Ectodermal cell (in vitro differentiated cells): ENCODE data around the gene BCAS1.

Source experiments
- H3K27ac ChIP-seq: 2 replicates; pipeline ENCODE4 v1.7.0; 2013; ENCODE audit warnings: mild to moderate bottlenecking, low read depth, low read length; ENCODE audit not compliant: insufficient read depth, poor library complexity, severe bottlenecking
- H3K27me3 ChIP-seq: 2 replicates; pipeline ENCODE4 v1.7.0; 2013; ENCODE audit warnings: mild to moderate bottlenecking, low read length; ENCODE audit not compliant: insufficient read depth, control insufficient read depth, poor library complexity, severe bottlenecking
- H3K36me3 ChIP-seq: one replicate; pipeline ENCODE4 v1.7.0; 2013; ENCODE audit warnings: low read length; ENCODE audit not compliant: control insufficient read depth, insufficient read depth
- H3K4me1 ChIP-seq: one replicate; pipeline ENCODE4 v1.7.0; 2013; ENCODE audit warnings: low read length; ENCODE audit not compliant: control insufficient read depth, insufficient read depth
- H3K4me3 ChIP-seq: 2 replicates; pipeline ENCODE4 v1.7.0; 2013; ENCODE audit warnings: low read depth, low read length, control low read depth; ENCODE audit not compliant: insufficient read depth
- H3K9me3 ChIP-seq: 2 replicates; pipeline ENCODE4 v1.7.0; 2013; ENCODE audit warnings: mild to moderate bottlenecking, low read length, moderate library complexity; ENCODE audit not compliant: control insufficient read depth
- WGBS, 2 experiments: methylation state at CpG; one replicate each; pipeline ENCODE4 v1.1.7; 2013; ENCODE audit warnings: missing lambda C conversion rate in 2 of 2; 5-methylcytosine and 5-hydroxymethylcytosine counted together

BCAS1 gene

DNA sequence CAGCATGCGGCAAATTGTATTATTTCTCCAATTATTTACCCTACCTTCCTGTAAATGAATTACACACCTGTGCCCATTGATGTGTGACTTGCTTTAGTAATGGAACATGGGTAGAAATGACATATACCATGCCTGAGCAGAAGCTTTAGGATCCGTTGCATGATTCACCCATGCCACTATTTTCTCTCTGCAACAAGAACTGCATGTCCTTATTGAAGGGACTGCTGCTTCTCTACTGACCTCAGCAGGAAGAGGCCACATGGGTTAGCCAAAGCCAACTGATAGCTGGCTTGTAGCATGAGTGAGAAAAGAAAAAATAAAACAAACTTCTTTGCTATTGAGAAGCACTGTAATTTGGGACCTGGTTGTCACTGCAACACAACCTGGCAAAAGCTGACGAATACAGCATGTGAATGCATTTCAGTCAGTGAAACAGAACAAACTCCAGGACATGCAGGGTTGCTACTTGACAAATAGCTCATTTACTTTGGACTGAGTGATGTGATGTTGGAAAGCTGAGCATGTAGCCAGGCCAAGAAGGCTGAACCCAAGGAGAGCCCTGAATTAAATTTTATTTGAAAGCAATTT is 99.2 kb downstream of the BCAS1 start:
- Histone ChIP-seq H3K27ac (no peak overlapping the region), H3K4me3 (no peak overlapping the region), H3K36me3 (no peaks in the 10 kb centered on the region), H3K27me3 (no peaks in the 10 kb centered on the region), H3K4me1 (no peaks in the 10 kb centered on the region), H3K9me3 (no peaks in the 10 kb centered on the region)
- 91 to 94% methylated on average over 2 to 3 of the region's 3 CpGs for WGBS, 2 experiments

DNA sequence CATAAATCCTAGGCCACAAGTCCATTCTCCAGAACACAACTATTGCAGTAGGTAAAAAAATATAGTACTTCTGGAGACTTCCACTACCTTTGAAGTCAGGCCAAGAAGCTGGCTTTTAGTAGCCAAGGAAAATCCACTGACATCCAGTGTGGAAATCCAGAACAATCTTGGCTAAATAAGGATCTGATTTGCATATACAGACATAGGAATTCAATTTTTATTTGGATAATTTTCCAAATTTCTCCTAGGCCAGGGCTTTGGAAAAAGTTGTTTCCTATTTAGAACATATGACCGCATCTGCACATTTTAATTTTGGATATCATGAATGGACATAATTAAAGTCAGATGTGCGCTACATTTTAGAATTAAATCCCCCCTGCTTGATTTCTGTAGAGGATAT is 100.2 kb downstream of the BCAS1 start:
- no peak overlapping the region for H3K27ac ChIP-seq
- no peaks in the 10 kb centered on the region for H3K4me1 ChIP-seq
- H3K36me3 ChIP-seq = no peaks in the 10 kb centered on the region
- H3K9me3 ChIP-seq = no peaks in the 10 kb centered on the region
- 100% methylated on average over 2 of the region's 2 CpGs for WGBS, 2 experiments
- no peak overlapping the region for H3K4me3 ChIP-seq
- no peaks in the 10 kb centered on the region for H3K27me3 ChIP-seq

- WGBS, 2 experiments = 90 to 96% methylated on average over 5 of the region's 5 CpGs
- H3K4me1 ChIP-seq = no peaks in the 10 kb centered on the region
- no peaks in the 10 kb centered on the region for H3K27me3 ChIP-seq
- no peak overlapping the region for H3K4me3 ChIP-seq
- no peaks in the 10 kb centered on the region for H3K36me3 ChIP-seq
- H3K9me3 ChIP-seq = no peaks in the 10 kb centered on the region
- H3K27ac ChIP-seq = no peak overlapping the region
Observed at GRCh38 chr20:53967527-53967926, 102.9 kb downstream of the BCAS1 start.

- no peak overlapping the region for H3K4me3 ChIP-seq
- no peaks in the 10 kb centered on the region for H3K36me3 ChIP-seq
- no peaks in the 10 kb centered on the region for H3K4me1 ChIP-seq
- WGBS, 2 experiments = 88 to 95% methylated on average over 5 of the region's 5 CpGs
- H3K9me3 ChIP-seq = no peaks in the 10 kb centered on the region
- no peak overlapping the region for H3K27ac ChIP-seq
- no peaks in the 10 kb centered on the region for H3K27me3 ChIP-seq
Observed at GRCh38 chr20:53966774-53967398, 103.5 kb downstream of the BCAS1 start.

- no peak overlapping the region for H3K27ac ChIP-seq
- WGBS, 2 experiments = 85 to 95% methylated on average over 4 of the region's 4 CpGs
- H3K4me3 ChIP-seq = no peak overlapping the region
- H3K27me3 ChIP-seq = no peaks in the 10 kb centered on the region
- peaks cover 4% of the 10 kb centered on the region for H3K4me1 ChIP-seq
- H3K9me3 ChIP-seq = no peaks in the 10 kb centered on the region
- H3K36me3 ChIP-seq = no peaks in the 10 kb centered on the region
Observed at GRCh38 chr20:53964501-53965253, 105.7 kb downstream of the BCAS1 start.

- Histone ChIP-seq H3K27ac (no peak overlapping the region), H3K36me3 (no peaks in the 10 kb centered on the region), H3K27me3 (no peaks in the 10 kb centered on the region), H3K4me3 (no peak overlapping the region), H3K9me3 (no peaks in the 10 kb centered on the region), H3K4me1 (peaks cover 4% of the 10 kb centered on the region)
- 93 to 100% methylated on average over 1 to 3 of the region's 3 CpGs for WGBS, 2 experiments
Observed at GRCh38 chr20:53964067-53964466, 106.3 kb downstream of the BCAS1 start.

DNA sequence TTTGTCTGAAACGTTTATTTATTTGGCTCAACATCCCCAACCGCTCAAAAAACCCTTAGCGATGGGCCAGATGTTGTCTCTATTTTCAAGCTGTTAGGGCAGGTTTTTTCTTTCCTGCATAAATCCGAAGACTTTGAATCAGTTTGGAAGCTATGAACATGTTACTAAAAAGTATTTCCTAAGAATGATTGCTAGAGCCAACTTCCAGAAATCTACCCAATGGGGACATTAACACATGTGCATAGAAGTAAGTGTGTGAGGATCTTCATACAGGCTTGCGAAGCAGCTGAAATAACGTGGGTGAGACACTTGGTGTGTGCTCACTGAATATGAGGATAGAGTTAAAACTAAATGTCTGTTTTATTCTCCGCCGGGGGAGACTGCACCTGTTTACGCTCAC is 106.8 kb downstream of the BCAS1 start:
- Histone ChIP-seq H3K4me3 (no peak overlapping the region), H3K27ac (no peak overlapping the region), H3K27me3 (no peaks in the 10 kb centered on the region), H3K4me1 (peaks cover 4% of the 10 kb centered on the region), H3K36me3 (no peaks in the 10 kb centered on the region), H3K9me3 (no peaks in the 10 kb centered on the region)
- 93 to 94% methylated on average over 9 of the region's 9 CpGs for WGBS, 2 experiments

DNA sequence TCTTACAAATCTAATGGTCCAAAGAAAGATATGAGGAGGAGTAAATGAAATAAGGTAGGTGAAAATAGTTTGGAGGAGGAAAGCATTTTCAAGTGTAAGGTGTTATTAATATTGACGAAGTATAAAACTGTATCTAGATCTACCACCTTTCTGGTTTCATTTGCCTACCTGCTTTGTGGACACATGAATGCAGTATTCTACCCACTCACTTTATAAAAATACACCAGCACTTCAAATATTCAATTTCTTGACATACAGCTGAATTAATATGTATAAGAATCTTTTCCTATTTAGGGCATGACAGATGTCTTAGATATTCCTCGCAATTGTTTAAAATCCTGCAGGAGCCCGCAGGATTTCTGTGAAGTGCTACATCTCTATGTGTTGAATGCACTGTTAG is 108.0 kb downstream of the BCAS1 start:
- Histone ChIP-seq H3K27ac (no peak overlapping the region), H3K9me3 (no peaks in the 10 kb centered on the region), H3K4me1 (peaks cover 4% of the 10 kb centered on the region), H3K4me3 (no peak overlapping the region), H3K36me3 (no peaks in the 10 kb centered on the region), H3K27me3 (no peaks in the 10 kb centered on the region)
- 97 to 100% methylated on average over 3 of the region's 3 CpGs for WGBS, 2 experiments

DNA sequence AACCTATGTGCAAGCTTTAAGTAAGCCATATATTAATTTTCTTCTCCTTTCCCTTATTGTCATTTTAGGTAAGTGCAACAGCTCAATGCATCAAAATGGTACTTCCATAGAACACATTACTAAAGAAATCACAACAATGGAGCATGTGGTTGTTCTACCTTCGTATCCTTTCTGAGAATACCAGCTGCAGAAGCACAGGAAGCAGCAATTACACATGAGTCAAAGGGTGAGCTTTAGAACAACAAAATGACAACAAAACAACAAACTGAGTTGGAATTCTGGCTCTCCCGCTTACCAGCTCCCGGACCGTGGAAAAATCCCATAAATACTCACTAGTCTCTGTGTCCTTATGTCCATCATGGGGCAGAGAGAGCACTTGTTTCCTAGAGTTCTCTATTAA is 108.9 kb downstream of the BCAS1 start:
- Histone ChIP-seq H3K36me3 (no peaks in the 10 kb centered on the region), H3K27ac (no peak overlapping the region), H3K4me3 (no peak overlapping the region), H3K27me3 (no peaks in the 10 kb centered on the region), H3K4me1 (peaks cover 4% of the 10 kb centered on the region), H3K9me3 (no peaks in the 10 kb centered on the region)
- WGBS, 2 experiments = 73 to 75% methylated on average over 4 of the region's 4 CpGs

- Histone ChIP-seq H3K36me3 (no peaks in the 10 kb centered on the region), H3K27me3 (no peaks in the 10 kb centered on the region), H3K9me3 (no peaks in the 10 kb centered on the region), H3K27ac (no peak overlapping the region), H3K4me3 (no peak overlapping the region), H3K4me1 (peaks cover 4% of the 10 kb centered on the region)
- 85 to 87% methylated on average over 2 of the region's 2 CpGs for WGBS, 2 experiments
Observed at GRCh38 chr20:53960579-53961272, 109.7 kb downstream of the BCAS1 start.
